ENCODE data around the gene GCA.

Gene GCA

GRCh38 chr2:162343824-162344616 lies at the start of gene GCA:
Gene GCA, plus strand, starts transcription at chr2:162344132. Its CDS starts 117 bp downstream, at chr2:162344249.
- no peak for TF ChIP-seq CTCF (conservative IDR thresholded peaks at IDR 0.05; ENCODE audit: control insufficient read depth, insufficient read depth, low read depth, low read length)
- peak; percentile 93 for DNase-seq (ENCODE audit: low read depth)
- H3K4me3 ChIP-seq (ENCODE audit: control insufficient read depth, low read depth, low read length), result peak within 1 kb of the TSS; percentile 82

GRCh38 chr2:162295009-162295408 lies 48.9 kb upstream of the GCA start:
- H3K4me3 ChIP-seq (ENCODE audit: control insufficient read depth, low read depth, low read length), result no peak overlapping the region
- no peak for TF ChIP-seq CTCF (conservative IDR thresholded peaks at IDR 0.05; ENCODE audit: control insufficient read depth, insufficient read depth, low read depth, low read length)
- no peak for DNase-seq (ENCODE audit: low read depth)

- peak; percentile 84 for DNase-seq (ENCODE audit: low read depth)
- TF ChIP-seq CTCF (conservative IDR thresholded peaks at IDR 0.05; ENCODE audit: control insufficient read depth, insufficient read depth, low read depth, low read length), result peak; percentile 86
- H3K4me3 ChIP-seq (ENCODE audit: control insufficient read depth, low read depth, low read length), result no peak overlapping the region
Measured at GRCh38 chr2:162297925-162298552, 45.9 kb upstream of the GCA start.

- H3K4me3 ChIP-seq (ENCODE audit: control insufficient read depth, low read depth, low read length), result no peak overlapping the region
- no peak for DNase-seq (ENCODE audit: low read depth)
- TF ChIP-seq CTCF (conservative IDR thresholded peaks at IDR 0.05; ENCODE audit: control insufficient read depth, insufficient read depth, low read depth, low read length), result no peak
Measured at GRCh38 chr2:162298669-162299335, 45.1 kb upstream of the GCA start.

- TF ChIP-seq CTCF (conservative IDR thresholded peaks at IDR 0.05; ENCODE audit: control insufficient read depth, insufficient read depth, low read depth, low read length), result no peak
- peak; percentile 35 for DNase-seq (ENCODE audit: low read depth)
- H3K4me3 ChIP-seq (ENCODE audit: control insufficient read depth, low read depth, low read length), result no peak overlapping the region
Measured at GRCh38 chr2:162300266-162300665, 43.7 kb upstream of the GCA start.

GRCh38 chr2:162301151-162301804 lies 42.7 kb upstream of the GCA start:
- TF ChIP-seq CTCF (conservative IDR thresholded peaks at IDR 0.05; ENCODE audit: control insufficient read depth, insufficient read depth, low read depth, low read length), result peak; percentile 80
- DNase-seq (ENCODE audit: low read depth), result peak; percentile 74
- no peak overlapping the region for H3K4me3 ChIP-seq (ENCODE audit: control insufficient read depth, low read depth, low read length)

Measured in fibroblast of mammary gland (primary cell).